Measurements from ENCODE around the gene IL7R.
"Not testable (repeated sequence)": the region's sequence is repeated elsewhere in the genome, so short reads cannot be mapped to it uniquely, and the experiment has no call there.

The IL7R gene

DNA sequence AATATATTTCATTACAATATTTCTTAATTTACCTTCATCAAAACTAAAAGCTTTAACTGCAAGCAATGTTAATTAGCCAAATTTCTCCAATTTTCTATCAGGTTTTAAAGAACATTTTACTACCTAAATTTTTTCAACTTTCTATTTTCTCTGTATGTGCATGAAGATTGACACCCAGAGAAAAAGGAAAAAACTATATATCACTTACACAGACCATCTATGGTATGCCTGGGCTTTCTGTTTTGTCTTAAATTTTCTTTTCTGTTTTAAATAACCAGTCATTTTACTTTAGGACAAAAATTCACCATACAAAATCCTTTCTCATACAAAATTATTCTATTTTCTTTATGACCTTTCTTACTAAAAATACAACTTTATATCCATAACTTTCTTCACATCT is 13.8 kb upstream of the IL7R start:
- DNase-seq (ENCODE audit: low read depth in 2 of 2): no peak

DNA sequence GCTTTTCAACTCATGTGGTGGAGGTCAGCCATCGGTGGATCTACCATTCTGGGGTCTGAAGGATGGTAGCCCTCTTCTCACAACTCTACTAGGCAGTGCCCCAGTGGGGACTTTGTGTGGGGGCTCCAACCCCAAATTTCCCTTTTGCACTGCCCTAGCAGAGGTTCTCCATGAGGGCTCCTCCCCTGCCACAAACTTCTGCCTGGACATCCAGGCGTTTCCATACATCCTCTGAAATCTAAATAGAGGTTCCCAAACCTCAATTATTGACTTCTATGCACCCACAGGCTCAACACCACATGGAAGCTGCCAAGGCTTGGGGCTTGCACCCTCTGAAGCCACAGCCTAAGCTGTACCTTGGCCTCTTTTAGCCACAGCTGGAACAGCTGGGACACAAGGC is 11.2 kb upstream of the IL7R start:
- DNase-seq (ENCODE audit: low read depth in 2 of 2): not testable (repeated sequence)

DNA sequence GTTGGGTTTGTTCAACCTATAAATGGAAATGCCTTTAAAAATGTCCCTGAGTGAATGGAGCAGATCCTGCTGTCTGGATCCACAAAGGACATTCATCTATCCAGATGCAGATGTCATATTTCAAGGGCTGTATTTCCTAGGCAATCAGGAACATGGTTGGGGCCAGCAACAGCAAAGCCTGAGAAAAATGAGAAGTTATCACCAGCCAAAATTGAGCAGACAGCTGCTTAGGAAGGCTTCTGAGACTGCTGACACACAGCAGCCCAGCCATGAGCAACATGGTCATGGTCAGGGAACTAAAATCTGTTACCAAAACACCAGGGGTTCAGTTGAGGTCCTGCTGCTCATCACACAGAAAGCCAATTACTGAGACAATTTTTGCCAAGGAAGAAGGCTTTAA is 9.2 kb upstream of the IL7R start:
- DNase-seq (ENCODE audit: low read depth in 2 of 2): no peak

DNA sequence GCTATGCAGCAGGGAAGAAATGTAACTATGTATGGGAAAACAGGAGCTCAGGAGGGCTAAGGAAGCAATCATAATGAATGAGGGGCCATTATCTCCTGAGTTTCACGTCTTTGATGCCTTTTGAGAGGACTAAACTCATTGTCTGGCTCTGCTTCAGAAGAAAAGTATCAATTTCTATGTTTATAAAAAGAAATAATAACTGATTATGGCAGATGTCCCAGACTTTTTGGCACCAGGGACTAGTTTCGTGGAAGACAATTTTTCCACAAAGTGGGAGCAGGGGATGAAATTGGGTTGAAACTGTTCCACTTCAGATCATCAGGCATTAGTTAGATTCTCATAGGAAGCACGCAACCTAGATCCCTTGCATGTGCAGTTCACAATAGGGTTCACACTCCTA is 8.7 kb upstream of the IL7R start:
- no peak for DNase-seq (ENCODE audit: low read depth in 2 of 2)

DNA sequence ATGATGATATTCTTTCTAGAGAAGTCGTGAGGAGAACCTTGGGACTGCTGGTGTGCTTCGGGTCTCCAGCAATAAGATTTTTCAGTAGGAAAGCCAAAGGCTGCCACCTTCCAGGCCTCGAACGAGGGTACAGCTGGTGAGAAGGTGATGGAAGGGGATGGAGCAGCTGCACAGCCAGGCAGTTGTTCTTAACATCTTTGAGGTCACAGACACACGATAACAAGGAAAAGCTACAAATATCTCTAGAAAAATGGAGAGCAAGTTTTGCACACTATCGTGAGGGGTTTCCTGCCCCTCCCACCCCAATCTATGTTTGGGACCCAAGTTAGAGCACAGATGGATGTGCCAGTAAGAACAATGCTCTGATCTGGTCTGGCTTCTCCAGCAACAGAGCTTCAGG is 6.8 kb upstream of the IL7R start:
- DNase-seq (ENCODE audit: low read depth in 2 of 2): no peak

DNA sequence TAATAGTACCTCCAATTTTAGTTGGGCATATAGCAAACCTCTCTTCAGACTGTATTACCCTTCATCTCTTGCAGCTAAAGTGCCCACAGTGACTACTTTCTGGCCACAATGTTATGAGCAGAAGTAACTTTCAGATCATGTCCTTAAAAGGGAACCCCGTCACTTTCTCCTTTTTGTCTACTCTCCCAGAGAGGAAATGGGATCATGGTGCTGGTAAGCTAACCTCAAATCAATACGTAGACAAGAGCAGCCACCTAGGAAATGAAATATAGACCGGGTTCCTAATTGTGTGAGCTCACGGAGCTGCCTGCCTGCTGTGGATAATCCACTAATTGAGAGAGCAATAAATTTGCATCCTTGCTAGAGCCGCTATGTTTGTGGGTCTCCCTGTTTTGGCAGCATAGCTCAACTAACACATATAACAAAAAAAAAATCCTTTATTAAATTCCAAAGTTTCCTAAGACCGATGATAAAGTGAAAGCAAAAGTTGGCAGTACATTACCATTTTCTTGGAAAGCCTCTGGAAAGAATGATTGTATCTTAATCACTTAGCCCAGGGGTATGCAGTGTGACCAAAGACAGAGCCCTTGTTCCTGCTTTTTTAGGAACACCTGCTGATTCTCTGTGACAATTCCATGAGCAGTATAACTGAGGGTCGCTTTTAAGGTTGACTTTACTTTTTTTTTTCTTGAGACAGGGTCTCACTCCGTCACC is 5.6 kb upstream of the IL7R start:
- no peak for DNase-seq (ENCODE audit: low read depth in 2 of 2)

DNA sequence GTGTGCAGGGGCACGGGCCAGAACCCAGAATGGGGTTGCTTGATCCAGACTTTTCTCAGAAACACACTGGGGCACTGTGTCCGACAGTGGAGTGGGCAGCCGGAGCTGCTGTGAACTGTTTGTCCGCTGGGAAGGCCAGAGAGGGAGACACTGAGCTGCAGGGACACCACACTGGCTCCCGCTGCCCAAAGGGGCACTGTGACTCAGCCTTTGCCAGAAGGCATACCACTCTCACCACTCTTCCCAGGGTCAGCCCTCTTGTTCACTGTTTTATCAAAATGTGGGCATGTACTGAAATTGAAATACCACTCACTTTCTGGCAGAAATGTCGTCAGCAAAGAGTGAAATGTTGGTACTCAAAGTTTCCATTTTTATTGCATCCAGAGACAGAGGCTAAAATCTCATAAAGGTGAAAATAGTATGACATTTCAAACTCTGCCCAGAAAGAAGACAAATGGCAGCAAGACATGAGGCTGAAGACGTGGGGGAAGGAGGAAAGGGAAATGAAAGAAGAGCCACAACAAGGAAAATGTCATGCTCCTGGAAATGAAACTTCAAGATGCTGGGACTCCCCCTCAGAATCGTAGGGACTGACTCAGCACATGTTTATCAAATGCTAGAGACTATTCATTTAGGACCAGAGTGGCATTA is 4.5 kb upstream of the IL7R start:
- peak in 1 of 2 donors; percentile 40 for DNase-seq (ENCODE audit: low read depth in 2 of 2)

DNA sequence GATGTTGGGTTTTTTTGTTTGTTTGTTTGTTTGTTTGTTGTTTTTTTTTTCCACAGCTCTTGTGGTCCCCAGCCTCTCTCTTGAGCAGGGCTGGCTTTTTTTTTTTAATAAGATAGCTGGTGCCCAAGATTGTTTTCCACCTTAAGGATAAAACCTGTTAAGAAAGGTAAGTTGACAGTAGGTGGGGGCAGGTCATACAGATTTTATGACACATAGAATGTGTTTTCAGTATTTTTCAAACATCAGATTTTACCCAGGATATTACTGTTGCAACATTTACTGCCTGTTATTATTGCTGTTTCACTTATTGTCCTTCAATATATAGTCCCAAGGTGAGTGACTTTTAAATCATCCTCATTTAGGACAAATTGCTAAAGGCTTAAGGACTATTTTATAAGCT is 3.9 kb upstream of the IL7R start:
- DNase-seq (ENCODE audit: low read depth in 2 of 2): no peak

DNA sequence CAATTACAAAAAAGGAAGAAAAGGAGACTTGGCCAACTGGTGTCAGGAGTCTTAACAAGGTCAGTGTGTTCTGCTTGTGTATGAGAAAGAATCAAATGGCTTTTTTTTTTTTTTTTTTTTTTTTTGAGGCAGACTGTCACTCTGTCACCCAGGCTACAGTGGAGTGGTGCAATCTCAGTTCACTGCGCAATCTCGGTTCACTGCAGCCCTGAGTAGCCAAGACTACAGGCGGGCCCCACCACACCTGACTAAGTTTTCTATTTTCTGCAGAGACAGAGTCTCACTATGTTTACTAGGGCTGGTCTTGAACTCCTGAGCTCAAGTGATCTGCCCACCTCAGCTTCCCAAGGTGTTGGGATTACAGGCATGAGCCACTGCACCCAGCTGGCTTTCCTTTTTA is 3.1 kb upstream of the IL7R start:
- peak in 1 of 2 donors; percentile 20 for DNase-seq (ENCODE audit: low read depth in 2 of 2)

DNA sequence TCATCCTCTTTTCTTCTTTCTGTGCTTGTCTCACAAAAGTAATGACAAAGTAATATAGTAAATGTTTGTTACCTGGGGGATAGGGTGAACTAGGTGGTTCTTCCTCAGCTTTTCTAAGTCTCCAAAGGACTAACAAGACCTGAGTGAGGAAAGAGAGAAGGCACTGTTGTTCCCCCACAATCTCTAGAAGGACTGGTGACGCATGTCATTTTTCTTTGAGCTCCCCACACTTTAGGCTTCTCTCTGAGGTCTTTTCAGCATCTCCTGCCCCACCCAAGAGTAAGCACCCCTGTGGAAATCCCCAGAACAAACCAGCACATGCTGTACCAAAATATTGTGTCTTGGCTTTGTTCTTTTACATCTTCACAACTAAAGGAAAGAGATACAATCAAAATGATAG is 2.4 kb upstream of the IL7R start:
- DNase-seq (ENCODE audit: low read depth in 2 of 2): peak; percentile 23 to 69

DNA sequence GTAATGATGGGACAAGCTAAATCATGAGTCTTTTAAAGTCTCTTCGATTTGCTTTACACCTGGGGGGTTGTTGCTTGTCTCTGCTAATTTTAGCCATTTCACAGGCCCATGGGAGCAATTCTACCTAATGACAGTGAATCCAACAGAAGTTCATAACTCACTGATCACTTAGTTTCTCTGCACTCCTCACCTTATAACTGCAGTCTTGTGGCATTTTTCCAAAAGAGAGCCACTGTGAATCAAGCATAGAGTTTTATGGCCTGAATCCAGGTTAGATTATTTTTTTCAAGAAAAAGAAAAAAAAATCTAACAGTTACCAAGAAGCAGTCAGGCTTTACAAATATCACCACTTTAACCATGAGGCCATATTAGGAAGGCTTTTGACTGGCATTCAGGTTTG is 1.5 kb upstream of the IL7R start:
- no peak for DNase-seq (ENCODE audit: low read depth in 2 of 2)

DNA sequence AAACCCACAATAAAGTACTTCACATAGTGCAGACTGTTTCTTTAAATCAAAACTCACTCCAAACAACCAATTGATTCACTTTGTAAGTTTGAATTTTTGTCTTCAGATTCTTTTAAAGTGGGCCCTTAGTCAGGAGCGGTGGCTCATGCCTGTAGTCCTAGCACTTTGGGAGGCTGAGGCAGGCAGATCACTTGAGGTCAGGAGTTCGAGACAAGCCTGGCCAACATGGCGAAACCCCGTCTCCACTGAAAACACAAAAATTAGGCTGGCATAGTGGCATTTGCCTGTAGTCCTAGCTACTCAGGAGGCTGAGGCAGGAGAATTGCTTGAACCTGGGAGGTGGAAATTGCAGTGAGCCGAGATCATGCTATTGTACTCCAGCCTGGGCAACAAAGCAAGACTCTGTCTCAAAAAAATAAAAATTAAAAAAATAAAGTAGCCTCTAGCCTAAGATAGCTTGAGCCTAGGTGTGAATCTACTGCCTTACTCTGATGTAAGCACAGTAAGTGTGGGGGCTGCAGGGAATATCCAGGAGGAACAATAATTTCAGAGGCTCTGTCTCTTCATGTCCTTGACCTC is 416 bp upstream of the IL7R start:
- DNase-seq (ENCODE audit: low read depth in 2 of 2): not testable (repeated sequence)

DNA sequence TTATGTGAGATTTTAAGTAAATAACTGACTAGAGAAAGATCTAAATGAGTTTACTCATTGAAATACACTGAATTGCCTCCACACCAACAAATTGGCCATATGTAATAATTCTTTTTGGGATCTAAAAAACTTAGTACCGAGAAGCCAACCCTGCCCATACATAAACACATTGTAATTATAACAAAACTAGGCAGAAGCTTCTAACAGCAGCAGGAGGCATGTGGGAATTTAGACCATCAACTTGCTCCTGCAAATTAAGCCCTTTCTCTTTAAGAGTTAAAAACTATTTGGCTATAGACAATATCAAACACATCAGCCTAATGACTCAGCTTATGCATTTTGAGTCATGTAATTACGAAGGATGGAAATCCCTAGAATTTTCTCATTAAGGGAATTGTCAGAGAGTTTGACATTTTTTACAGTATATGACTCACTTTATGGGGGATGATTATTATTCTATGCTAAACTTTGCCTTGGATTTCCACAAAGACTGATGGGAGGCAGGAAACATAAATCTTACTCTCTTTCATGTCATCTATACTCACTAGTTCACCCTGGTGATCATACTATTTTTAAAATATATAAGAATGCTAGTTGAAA is 1.0 kb downstream of the IL7R start:
- DNase-seq (ENCODE audit: low read depth in 2 of 2): no peak

DNA sequence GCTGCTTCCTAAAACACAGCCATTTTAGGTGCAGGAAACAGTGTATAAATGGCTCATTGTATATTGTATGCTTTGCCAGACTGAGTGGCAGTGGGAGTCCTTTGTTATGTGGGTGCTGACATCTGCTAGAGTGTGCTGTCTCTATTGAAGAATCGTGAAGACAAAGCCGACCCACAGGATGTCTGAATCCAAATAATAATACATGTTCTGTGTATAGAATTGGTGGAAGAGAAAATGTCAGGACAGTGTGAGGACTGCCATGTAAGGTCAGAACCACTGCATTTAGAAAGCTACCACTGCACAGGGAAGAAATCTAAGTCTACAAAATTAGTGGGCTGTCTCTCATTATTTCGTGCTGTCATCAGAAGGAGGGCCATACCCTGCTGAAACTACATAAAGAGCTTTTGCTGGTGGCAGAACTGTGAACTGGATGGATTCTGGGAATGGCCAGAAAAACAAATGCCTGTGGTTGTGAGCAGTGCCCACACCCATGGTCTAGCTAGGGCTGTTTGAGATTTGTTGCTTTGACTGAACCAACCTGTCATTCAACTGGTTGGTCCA is 2.5 kb downstream of the IL7R start:
- DNase-seq (ENCODE audit: low read depth in 2 of 2): no peak

DNA sequence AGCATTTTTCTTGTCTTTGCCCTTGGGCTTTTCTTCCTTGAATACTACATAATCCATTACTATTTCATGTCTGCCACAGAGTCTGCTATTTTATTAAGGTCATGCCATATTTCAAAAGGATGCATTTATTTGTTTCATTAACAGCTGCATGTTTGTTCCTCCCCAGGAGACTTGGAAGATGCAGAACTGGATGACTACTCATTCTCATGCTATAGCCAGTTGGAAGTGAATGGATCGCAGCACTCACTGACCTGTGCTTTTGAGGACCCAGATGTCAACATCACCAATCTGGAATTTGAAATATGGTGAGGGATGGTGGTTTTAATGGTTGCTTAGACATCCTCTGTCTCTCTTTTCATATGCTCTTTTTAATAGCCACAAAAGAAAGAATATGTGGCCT is 4.0 kb downstream of the IL7R start:
- no peak for DNase-seq (ENCODE audit: low read depth in 2 of 2)

DNA sequence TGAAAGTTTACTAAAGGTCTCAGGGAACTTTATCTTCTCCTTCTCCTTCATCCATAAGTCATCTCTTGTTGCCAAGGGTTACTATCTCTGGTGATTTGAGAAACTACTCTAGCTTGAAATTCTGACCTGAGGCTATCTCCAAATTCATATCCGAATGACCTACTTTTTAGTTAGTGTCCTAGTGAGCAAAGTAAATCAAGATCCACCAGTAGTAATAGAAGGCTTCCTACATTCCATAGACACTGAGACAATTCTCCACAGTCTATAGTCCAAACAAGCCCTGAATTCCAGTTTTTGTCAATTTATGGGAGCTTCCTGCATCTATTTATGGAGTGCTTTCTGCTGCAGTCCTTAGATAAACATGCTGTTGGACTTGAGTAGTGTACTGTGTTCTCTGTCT is 5.0 kb downstream of the IL7R start:
- DNase-seq (ENCODE audit: low read depth in 2 of 2): no peak

DNA sequence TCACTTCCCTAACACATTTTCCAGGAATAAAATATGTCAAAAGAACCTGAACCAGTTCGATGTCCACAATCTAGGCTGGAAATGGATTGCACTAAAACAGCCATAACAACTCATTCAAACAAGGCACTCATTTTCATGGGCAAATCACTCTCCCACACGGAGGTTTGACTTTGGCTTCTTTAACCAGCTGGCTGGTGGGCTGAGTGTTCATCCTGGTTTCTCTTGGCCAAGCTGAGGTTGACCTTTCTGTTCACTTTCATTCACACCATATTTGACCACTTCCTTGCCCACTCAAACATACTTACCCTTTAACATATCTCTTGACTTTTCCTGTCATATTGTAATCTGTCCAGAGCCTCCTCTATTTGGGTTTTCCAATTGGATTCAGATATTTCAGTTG is 5.4 kb downstream of the IL7R start:
- no peak for DNase-seq (ENCODE audit: low read depth in 2 of 2)

DNA sequence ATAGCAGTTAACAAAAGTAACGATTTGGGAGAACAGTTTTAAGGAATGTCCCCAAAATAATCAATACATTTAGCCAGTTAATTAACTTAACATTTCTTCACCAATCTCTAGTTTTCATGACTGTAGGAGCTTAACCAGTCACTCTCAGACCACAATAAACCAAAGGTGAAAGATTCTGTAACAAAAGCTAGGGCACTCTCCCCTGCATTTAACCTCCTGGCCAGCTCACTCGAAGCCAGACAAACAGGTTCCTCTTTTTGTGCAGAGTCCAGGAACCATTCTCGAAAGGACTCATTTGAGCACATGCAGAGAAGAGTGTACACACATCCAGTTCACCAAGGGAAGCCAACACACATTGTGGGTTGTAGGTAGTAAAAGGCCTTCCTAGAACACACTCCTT is 6.5 kb downstream of the IL7R start:
- no peak for DNase-seq (ENCODE audit: low read depth in 2 of 2)

DNA sequence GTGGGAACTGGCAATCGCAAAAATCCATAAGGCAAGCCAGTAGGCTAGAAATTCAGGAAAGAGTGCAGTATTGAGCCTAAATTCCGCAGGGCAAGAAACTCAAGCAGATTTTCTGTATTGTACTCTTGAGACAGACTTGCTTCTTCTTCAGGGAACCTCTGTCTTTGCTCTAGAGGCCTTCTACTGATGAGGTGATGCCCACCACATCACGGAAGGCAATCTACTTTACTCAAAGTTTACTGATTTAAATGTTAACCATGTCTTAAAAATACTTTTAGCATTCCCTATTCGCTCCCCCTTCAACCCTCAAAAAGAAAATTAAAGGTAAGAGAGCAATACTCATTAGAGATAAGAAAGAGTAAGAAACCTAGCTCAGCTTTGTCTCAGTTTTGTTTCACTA is 11.3 kb downstream of the IL7R start:
- DNase-seq (ENCODE audit: low read depth in 2 of 2): no peak

DNA sequence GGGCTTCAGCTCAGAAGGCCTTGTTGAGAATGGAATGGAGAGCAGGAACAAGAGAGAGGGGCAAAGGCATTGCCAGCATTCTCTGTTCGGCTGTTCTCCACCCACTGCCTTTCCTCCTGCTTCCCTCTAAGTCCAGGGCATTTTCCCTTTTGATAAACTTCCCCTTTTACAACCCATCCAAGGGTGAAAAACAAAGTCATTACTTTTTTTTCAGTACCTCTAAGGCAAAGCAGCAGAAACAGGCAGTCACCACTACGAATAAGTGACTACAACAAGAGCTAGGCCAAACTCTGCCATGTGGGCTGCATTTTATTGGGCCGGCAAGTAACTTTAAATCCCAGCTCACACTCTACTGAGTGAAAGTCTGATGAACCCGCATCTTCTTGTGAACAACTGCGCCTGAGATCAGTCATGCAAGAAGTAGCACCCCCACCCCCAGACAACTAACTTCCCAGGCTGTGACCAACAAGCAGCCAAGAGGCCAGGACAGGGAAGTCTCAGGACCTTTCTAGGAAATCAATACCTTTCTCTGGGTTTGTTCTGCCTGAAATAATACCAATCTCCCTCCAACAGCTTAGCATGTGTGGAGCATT is 13.1 kb downstream of the IL7R start:
- DNase-seq (ENCODE audit: low read depth in 2 of 2): no peak

DNA sequence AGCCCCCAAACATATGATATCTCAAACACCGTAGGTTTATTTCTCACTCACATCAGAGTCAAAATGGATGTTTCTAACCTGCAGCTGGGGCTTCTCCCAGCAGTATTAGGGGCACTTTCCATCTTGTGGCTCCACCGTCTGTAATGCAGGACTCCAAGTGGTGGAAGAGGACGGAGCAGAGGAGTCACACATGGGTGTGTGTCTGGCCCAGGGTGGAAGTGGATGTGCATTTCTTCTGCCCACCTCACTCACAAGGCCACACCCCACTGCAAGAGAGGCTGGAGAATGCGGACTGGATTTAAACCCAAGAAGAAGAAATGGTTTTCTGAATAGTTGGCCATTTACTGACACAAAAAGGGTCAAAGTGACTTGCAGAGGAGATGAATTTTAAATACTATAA is 13.9 kb downstream of the IL7R start:
- no peak for DNase-seq (ENCODE audit: low read depth in 2 of 2)

DNA sequence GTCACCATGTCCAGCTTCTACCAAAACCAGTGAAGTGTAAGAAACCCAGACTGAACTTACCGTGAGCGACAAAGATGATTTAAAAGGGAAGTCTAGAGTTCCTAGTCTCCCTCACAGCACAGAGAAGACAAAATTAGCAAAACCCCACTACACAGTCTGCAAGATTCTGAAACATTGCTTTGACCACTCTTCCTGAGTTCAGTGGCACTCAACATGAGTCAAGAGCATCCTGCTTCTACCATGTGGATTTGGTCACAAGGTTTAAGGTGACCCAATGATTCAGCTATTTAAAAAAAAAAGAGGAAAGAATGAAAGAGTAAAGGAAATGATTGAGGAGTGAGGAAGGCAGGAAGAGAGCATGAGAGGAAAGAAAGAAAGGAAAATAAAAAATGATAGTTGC is 19.8 kb downstream of the IL7R start:
- no peak for DNase-seq (ENCODE audit: low read depth in 2 of 2)

Data from stimulated activated CD8-positive, alpha-beta memory T cell treated with anti-CD3 and anti-CD28 coated beads, Interleukin-15, amount 100 ng/mL, for 4 hours (primary cell).